ENCODE measurements around the gene HPCAL1. TPM values are rescaled to one million over a fixed set of nuclear protein-coding genes. Genes with fewer than 3 reads are reported as not detected.

Gene HPCAL1
- total RNA-seq, 4 donors from 2014 or later: 34.5 to 54.2 (median 41.3) TPM

- no peaks in the 10 kb centered on the region for H3K9me3 ChIP-seq
- peaks cover 19 to 66% (median 34%) of the 10 kb centered on the region in 4 donors for H3K4me1 ChIP-seq
- intact Hi-C loops (cut with DNase I): no loop called here
- no peak for DNase-seq (ENCODE audit: extremely low spot score)
- no peak for TF ChIP-seq EP300 (IDR thresholded peaks at IDR 0.05)
- TF ChIP-seq POLR2AphosphoS5 (IDR thresholded peaks at IDR 0.05): no peak
- TF ChIP-seq CTCF (IDR thresholded peaks at IDR 0.05): no peak
- TF ChIP-seq POLR2A (IDR thresholded peaks at IDR 0.05; ENCODE audit: low read depth): no peak
- H3K27me3 ChIP-seq: no peaks in the 10 kb centered on the region
- no peaks in the 10 kb centered on the region for H3K36me3 ChIP-seq
- WGBS: 60% methylated on average over 4 of the region's 4 CpGs
- H3K27ac ChIP-seq (replicated peaks in 1 of 4): no peak overlapping the region
- no peak overlapping the region for H3K4me3 ChIP-seq
Observed at GRCh38 chr2:10281891-10282290, 20.8 kb upstream of the HPCAL1 start.

DNA sequence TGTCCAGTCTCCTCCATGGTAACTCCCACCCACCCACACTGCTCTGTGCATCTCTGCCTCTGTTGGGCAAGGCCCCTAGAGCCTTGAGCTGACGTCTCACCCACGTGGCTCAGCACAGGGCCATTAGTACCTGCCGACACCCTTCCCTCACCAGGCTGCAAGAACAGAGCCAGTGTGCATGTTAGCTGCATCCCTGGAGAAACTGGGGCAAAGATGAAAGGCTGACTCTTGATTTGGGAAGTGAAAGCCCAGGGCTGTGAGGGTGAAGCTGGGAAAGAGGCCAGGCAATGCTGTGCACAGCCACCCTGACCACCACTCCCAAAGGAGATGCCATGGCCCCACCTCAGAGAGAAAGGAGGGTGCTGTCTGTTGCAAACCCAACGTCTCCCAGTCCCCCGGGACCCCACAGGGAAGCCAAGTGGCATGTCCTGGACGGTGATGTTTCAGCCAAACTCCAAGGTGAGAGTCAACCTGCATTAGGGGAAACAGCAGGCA lies 20.0 kb upstream of the HPCAL1 start:
- no peak for TF ChIP-seq POLR2A (IDR thresholded peaks at IDR 0.05; ENCODE audit: low read depth)
- TF ChIP-seq CTCF (IDR thresholded peaks at IDR 0.05): no peak
- DNase-seq (ENCODE audit: extremely low spot score): no peak
- H3K27ac ChIP-seq (replicated peaks in 1 of 4): no peak overlapping the region
- no peaks in the 10 kb centered on the region for H3K9me3 ChIP-seq
- intact Hi-C loops (cut with DNase I): no loop called here
- H3K27me3 ChIP-seq: no peaks in the 10 kb centered on the region
- no peak overlapping the region for H3K4me3 ChIP-seq
- WGBS: 90% methylated on average over 6 of the region's 6 CpGs
- H3K36me3 ChIP-seq: no peaks in the 10 kb centered on the region
- peaks cover 20 to 63% (median 37%) of the 10 kb centered on the region in 4 donors for H3K4me1 ChIP-seq

DNA sequence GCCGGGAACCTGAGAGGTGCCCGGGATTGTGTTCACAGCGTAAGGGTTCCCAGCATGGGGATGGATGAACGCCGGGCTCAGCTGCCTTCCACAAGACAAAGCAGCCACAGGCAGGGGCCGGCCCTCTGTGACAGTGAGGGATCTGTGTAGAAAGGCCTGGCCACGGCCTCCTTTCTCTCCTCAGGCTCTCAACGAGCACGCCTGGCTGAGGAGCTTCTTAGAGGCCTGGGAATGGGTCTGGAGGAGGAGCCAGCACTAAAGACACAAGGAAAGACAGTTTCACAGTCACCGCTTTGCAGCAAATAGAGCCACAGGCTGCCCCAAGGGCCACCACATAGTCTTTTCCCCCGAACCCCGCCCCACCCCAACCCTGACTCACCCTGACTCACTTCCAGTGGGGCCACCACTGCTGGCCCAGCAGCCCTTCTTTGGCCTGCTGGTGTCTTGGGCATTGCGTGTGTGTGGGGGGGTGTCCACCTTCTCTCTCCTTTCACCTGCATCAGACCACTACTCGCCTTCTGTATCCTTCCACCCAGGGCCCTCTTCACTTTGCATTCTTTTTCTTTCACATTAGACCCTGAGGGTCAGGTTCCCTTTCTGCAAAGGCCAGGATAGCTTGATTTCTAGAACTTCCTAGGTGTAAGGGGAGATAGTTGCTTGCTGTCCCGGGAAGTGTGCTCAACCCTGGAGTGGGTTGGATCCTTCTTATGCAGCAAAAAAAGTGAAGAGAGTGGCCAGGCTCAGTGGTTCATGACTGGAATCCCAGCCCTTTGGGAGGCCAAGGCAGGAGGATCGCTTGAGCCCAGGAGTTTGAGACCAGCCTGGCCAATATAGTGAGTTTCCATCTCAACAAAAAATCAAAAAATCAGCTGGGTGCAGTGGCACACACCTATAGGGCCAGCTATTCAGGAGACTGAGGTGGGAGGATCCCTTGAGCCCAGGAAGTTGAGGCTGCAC lies 19.3 kb upstream of the HPCAL1 start:
- Histone ChIP-seq H3K4me3 (no peak overlapping the region), H3K36me3 (no peaks in the 10 kb centered on the region), H3K27ac (replicated peaks in 1 of 4) (no peak overlapping the region), H3K9me3 (no peaks in the 10 kb centered on the region), H3K27me3 (no peaks in the 10 kb centered on the region), H3K4me1 (peaks cover 20 to 56% (median 34%) of the 10 kb centered on the region in 4 donors)
- DNase-seq (ENCODE audit: extremely low spot score): no peak
- intact Hi-C loops (cut with DNase I): no loop called here
- 70% methylated on average over 7 of the region's 16 CpGs for WGBS
- TF ChIP-seq POLR2AphosphoS5 (IDR thresholded peaks at IDR 0.05) (no peak), EP300 (IDR thresholded peaks at IDR 0.05) (no peak), CTCF (IDR thresholded peaks at IDR 0.05) (no peak), POLR2A (IDR thresholded peaks at IDR 0.05; ENCODE audit: low read depth) (no peak)

GRCh38 chr2:10284108-10284870 lies 18.4 kb upstream of the HPCAL1 start:
- no peak for DNase-seq (ENCODE audit: extremely low spot score)
- Histone ChIP-seq H3K9me3 (no peaks in the 10 kb centered on the region), H3K27ac (replicated peaks in 1 of 4) (peak overlapping the region in 1 of 4 donors; percentile 51), H3K4me1 (peaks cover 20 to 47% (median 33%) of the 10 kb centered on the region in 4 donors), H3K27me3 (no peaks in the 10 kb centered on the region), H3K4me3 (no peak overlapping the region), H3K36me3 (no peaks in the 10 kb centered on the region)
- intact Hi-C loops (cut with DNase I): no loop called here
- TF ChIP-seq EP300 (IDR thresholded peaks at IDR 0.05) (no peak), POLR2A (IDR thresholded peaks at IDR 0.05; ENCODE audit: low read depth) (no peak), POLR2AphosphoS5 (IDR thresholded peaks at IDR 0.05) (no peak), CTCF (IDR thresholded peaks at IDR 0.05) (no peak)
- WGBS: 87% methylated on average over 13 of the region's 16 CpGs
